PC-9 (cell line): Measurements from ENCODE around the gene FOXN4. TPM values are rescaled to one million over a fixed set of nuclear protein-coding genes. Genes with fewer than 3 reads are reported as not detected.

Experiments used
- BruUV-seq: library from RNA; stranded (reverse); fragments of 400-500 nt; replicated peaks from 2 replicates; lab custom pipeline; 2021; lab: Mats Ljungman, UMichigan
- CTCF ChIA-PET: fragments of 300-600 bp; sonication (Branson Sonifier 250); formaldehyde crosslinking; loops from one replicate; lab custom pipeline; 2022; ENCODE audit warnings: antibody characterized with exemption; lab: Charles Lee
- POLR2A ChIA-PET: fragments of 300-600 bp; sonication (Branson Sonifier 250); formaldehyde crosslinking; loops from one replicate; lab custom pipeline; 2022; ENCODE audit warnings: antibody characterized with exemption; ENCODE audit not compliant: unreplicated experiment; lab: Charles Lee
- DNase-seq, 2 experiments: peaks; one replicate each; pipeline versions ENCODE4 v3.0.0 to v3.0.0-alpha.2; 2015 to 2022; ENCODE audit warnings: mixed read lengths in 1 of 2
- H2AFZ ChIP-seq: fragments of 200-600 bp; sonication (generic); 2 replicates; pipeline ENCODE4 v1.8.1; 2017; ENCODE audit warnings: antibody characterized with exemption
- H3F3A ChIP-seq: fragments of 200-600 bp; sonication (generic); 2 replicates; pipeline ENCODE4 v1.8.1; 2017; ENCODE audit warnings: antibody characterized with exemption, mild to moderate bottlenecking, low read depth; ENCODE audit not compliant: insufficient read depth
- H3K27ac ChIP-seq: fragments of 200-600 bp; sonication (generic); 2 replicates; pipeline ENCODE4 v1.6.1; 2016; ENCODE audit warnings: mixed run types
- H3K27me3 ChIP-seq: fragments of 200-600 bp; sonication (generic); 2 replicates; pipeline ENCODE4 v1.6.1; 2016; ENCODE audit warnings: low read depth, mixed run types; ENCODE audit not compliant: insufficient read depth
- H3K36me3 ChIP-seq: fragments of 200-600 bp; sonication (generic); 2 replicates; pipeline ENCODE4 v1.6.1; 2016; ENCODE audit warnings: low read depth, mixed run types
- H3K4me1 ChIP-seq: fragments of 200-600 bp; sonication (generic); replicated peaks from 2 replicates; pipeline ENCODE4 v1.6.1; 2016; ENCODE audit warnings: mixed run types; ENCODE audit not compliant: insufficient read depth
- H3K4me2 ChIP-seq: fragments of 200-600 bp; sonication (generic); 2 replicates; pipeline ENCODE4 v1.6.1; 2017; ENCODE audit warnings: mixed run types
- H3K4me3 ChIP-seq: fragments of 200-600 bp; sonication (generic); 2 replicates; pipeline ENCODE4 v1.6.1; 2016; ENCODE audit warnings: mixed run types
- H3K79me2 ChIP-seq: fragments of 200-600 bp; sonication (generic); 2 replicates; pipeline ENCODE4 v1.6.1; 2017; ENCODE audit warnings: low read depth, mixed run types
- H3K9me2 ChIP-seq: fragments of 200-600 bp; sonication (generic); 2 replicates; pipeline ENCODE4 v1.8.1; 2017; ENCODE audit warnings: mild to moderate bottlenecking; ENCODE audit not compliant: insufficient read depth
- H3K9me3 ChIP-seq: fragments of 200-600 bp; sonication (generic); 2 replicates; pipeline ENCODE4 v1.8.1; 2016; ENCODE audit warnings: low read depth; ENCODE audit not compliant: insufficient read depth
- H4K20me1 ChIP-seq: fragments of 200-600 bp; sonication (generic); 2 replicates; pipeline ENCODE4 v1.8.1; 2017; ENCODE audit not compliant: insufficient read depth
- CTCF ChIP-seq: fragments of 200-600 bp; sonication (generic); conservative IDR thresholded peaks from 2 replicates; pipeline ENCODE4 v1.6.1; 2017; ENCODE audit warnings: mixed run types, antibody characterized with exemption, mild to moderate bottlenecking, moderate library complexity
- EZH2 ChIP-seq: fragments of 200-600 bp; sonication (generic); IDR thresholded peaks from 2 replicates; pipeline ENCODE4 v1.8.0; 2017; ENCODE audit warnings: antibody characterized with exemption, low read depth
- intact Hi-C: fragments of 100-400 bp; cut with micrococcal nuclease; formaldehyde crosslinking; loops from one replicate; pipeline ENCODE4 v1.10.0; 2022; ENCODE audit not compliant: unreplicated experiment
- total RNA-seq: library from RNA; stranded (reverse); gene quantifications from 2 replicates; pipeline ENCODE4 v1.2.3, GENCODE V29; 2021

Gene FOXN4
- total RNA-seq, 1 experiment from 2014 or later: not detected

- H3K27ac ChIP-seq: no peak overlapping the region
- no peaks in the 10 kb centered on the region for H3K4me1 ChIP-seq
- no peaks in the 10 kb centered on the region for H4K20me1 ChIP-seq
- no peak overlapping the region for H2AFZ ChIP-seq
- H3K9me3 ChIP-seq: no peaks in the 10 kb centered on the region
- no peak for DNase-seq
- no peaks in the 10 kb centered on the region for H3K9me2 ChIP-seq
- peaks cover 15% of the 10 kb centered on the region for H3K27me3 ChIP-seq
- CTCF ChIA-PET: no interaction called here
- intact Hi-C loops: no loop called here
- no peak for TF ChIP-seq CTCF
- no peak for TF ChIP-seq EZH2
- no peaks in the 10 kb centered on the region for H3K79me2 ChIP-seq
- H3F3A ChIP-seq: no peaks in the 10 kb centered on the region
- no peak overlapping the region for H3K4me2 ChIP-seq
- POLR2A ChIA-PET: no interaction called here
- no peaks in the 10 kb centered on the region for H3K36me3 ChIP-seq
- BruUV-seq: no TSS peak
- H3K4me3 ChIP-seq: no peak overlapping the region
These were observed 38.6 kb downstream of the FOXN4 start for GRCh38 chr12:109270494-109270893.

- H3K27me3 ChIP-seq: peaks cover 15% of the 10 kb centered on the region
- no peak for TF ChIP-seq CTCF
- no peak for TF ChIP-seq EZH2
- no peaks in the 10 kb centered on the region for H3K4me1 ChIP-seq
- no TSS peak for BruUV-seq
- no peak overlapping the region for H3K27ac ChIP-seq
- no peak overlapping the region for H3K4me3 ChIP-seq
- intact Hi-C loops: no loop called here
- no peaks in the 10 kb centered on the region for H3K79me2 ChIP-seq
- POLR2A ChIA-PET: no interaction called here
- H3K4me2 ChIP-seq: no peak overlapping the region
- H3K9me2 ChIP-seq: no peaks in the 10 kb centered on the region
- H4K20me1 ChIP-seq: no peaks in the 10 kb centered on the region
- no peaks in the 10 kb centered on the region for H3K9me3 ChIP-seq
- H3K36me3 ChIP-seq: no peaks in the 10 kb centered on the region
- DNase-seq: no peak
- no peak overlapping the region for H2AFZ ChIP-seq
- no peaks in the 10 kb centered on the region for H3F3A ChIP-seq
- CTCF ChIA-PET: no interaction called here
These were observed 39.7 kb downstream of the FOXN4 start for GRCh38 chr12:109269428-109269827.

GRCh38 chr12:109268896-109269295, 40.2 kb downstream of the FOXN4 start:
- POLR2A ChIA-PET: no interaction called here
- H3K27ac ChIP-seq: no peak overlapping the region
- H3K4me2 ChIP-seq: no peak overlapping the region
- H3K9me2 ChIP-seq: no peaks in the 10 kb centered on the region
- TF ChIP-seq EZH2 (no peak), CTCF (no peak)
- no peaks in the 10 kb centered on the region for H4K20me1 ChIP-seq
- no peaks in the 10 kb centered on the region for H3K79me2 ChIP-seq
- H3K9me3 ChIP-seq: no peaks in the 10 kb centered on the region
- intact Hi-C loops: no loop called here
- H3K27me3 ChIP-seq: peaks cover 15% of the 10 kb centered on the region
- CTCF ChIA-PET: no interaction called here
- DNase-seq: no peak
- H3F3A ChIP-seq: no peaks in the 10 kb centered on the region
- no TSS peak for BruUV-seq
- no peak overlapping the region for H3K4me3 ChIP-seq
- H3K36me3 ChIP-seq: no peaks in the 10 kb centered on the region
- no peak overlapping the region for H2AFZ ChIP-seq
- no peaks in the 10 kb centered on the region for H3K4me1 ChIP-seq
